OCI-LY3 (cell line): ENCODE data around the gene OR1N1.

Experiments
- EZH2phosphoT487 ChIP-seq: fragments of 200-600 bp; shearing (Covaris generic); IDR thresholded peaks from 2 replicates; pipeline ENCODE4 v1.6.1; 2018; ENCODE audit warnings: antibody characterized with exemption, mixed run types, low read depth
- TF ChIP-seq, protein P1 (sequence below): fragments of 200-600, 300-600 bp; sonication (generic); IDR thresholded peaks from 2 replicates; pipeline ENCODE4 v1.5.1; 2014; ENCODE audit warnings: antibody characterized with exemption, low read length, low read depth

DNA sequence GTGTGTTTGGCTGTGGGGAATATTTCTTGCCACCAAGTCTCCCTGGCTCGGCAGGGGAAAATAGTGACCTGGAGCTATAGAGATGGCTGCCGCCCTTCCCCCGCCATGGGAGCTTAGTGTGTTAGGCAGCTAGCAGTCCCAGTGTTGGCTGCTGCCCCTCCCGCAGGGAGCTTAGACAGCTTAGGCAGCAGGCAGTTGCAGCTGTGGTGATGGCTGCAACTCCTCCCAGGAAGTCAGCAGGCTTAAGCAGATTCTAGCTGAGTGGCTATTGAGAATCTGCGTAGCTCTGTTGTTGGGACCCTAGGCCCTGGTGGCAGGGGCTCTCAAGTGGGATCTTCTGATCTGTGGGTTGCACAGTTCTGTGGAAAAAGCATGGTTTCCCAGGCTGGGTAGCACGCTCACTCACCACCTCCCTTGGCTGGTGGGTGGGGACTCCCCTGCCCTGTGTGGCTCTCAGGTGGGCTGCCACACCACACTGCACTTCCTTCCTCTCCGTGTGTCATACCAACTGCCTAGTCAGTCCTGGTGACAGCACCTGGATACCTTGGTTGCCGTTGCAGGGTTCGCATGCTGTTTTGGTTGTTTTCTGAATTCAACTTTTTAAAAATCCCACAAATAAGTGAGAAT lies 35.2 kb upstream of the OR1N1 start:
- TF ChIP-seq, protein P1, sequence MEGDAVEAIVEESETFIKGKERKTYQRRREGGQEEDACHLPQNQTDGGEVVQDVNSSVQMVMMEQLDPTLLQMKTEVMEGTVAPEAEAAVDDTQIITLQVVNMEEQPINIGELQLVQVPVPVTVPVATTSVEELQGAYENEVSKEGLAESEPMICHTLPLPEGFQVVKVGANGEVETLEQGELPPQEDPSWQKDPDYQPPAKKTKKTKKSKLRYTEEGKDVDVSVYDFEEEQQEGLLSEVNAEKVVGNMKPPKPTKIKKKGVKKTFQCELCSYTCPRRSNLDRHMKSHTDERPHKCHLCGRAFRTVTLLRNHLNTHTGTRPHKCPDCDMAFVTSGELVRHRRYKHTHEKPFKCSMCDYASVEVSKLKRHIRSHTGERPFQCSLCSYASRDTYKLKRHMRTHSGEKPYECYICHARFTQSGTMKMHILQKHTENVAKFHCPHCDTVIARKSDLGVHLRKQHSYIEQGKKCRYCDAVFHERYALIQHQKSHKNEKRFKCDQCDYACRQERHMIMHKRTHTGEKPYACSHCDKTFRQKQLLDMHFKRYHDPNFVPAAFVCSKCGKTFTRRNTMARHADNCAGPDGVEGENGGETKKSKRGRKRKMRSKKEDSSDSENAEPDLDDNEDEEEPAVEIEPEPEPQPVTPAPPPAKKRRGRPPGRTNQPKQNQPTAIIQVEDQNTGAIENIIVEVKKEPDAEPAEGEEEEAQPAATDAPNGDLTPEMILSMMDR, result no peak
- TF ChIP-seq EZH2phosphoT487, result no peak
